Psoas muscle (tissue), 8 donors: ENCODE measurements around the gene ZW10. TPM values are rescaled to one million over a fixed set of nuclear protein-coding genes. Genes with fewer than 3 reads are reported as not detected.
"Not testable (repeated sequence)": the region's sequence is repeated elsewhere in the genome, so short reads cannot be mapped to it uniquely, and the experiment has no call there.

Experiments used
- ATAC-seq, 4 donors: fragments of 200-7000 bp; cut with Tn5 transposase; one replicate each; pipeline ENCODE4 v1.9.1; 2020; ENCODE audit warnings: moderate library complexity in 3 of 4, mild to moderate bottlenecking in 2 of 4
- DNase-seq, 2 donors: peaks; one replicate each; pipeline ENCODE4 v3.0.0-alpha.2; 2020
- H3K27ac ChIP-seq: fragments of 200-600 bp; one replicate; pipeline ENCODE4 v1.8.0; 2022
- H3K27me3 ChIP-seq, 3 donors: fragments of 200-600 bp in 1 of 3; one replicate each; pipeline versions ENCODE4 v1.6.1 to v1.8.0; 2013 to 2022; ENCODE audit warnings: low read length in 2 of 3, mild to moderate bottlenecking in 2 of 3, moderate library complexity in 1 of 3; ENCODE audit not compliant: insufficient read depth in 3 of 3
- H3K36me3 ChIP-seq, 2 donors: fragments of 200-600 bp in 1 of 2; one replicate each; pipeline versions ENCODE4 v1.6.1 to v1.8.0; 2013 to 2022; ENCODE audit warnings: low read depth in 1 of 2, mild to moderate bottlenecking in 1 of 2, moderate library complexity in 1 of 2; ENCODE audit not compliant: insufficient read depth in 1 of 2
- H3K4me1 ChIP-seq: fragments of 200-600 bp; one replicate; pipeline ENCODE4 v1.8.0; 2022
- H3K4me3 ChIP-seq: fragments of 200-600 bp; one replicate; pipeline ENCODE4 v1.8.0; 2022; ENCODE audit warnings: mild to moderate bottlenecking
- H3K9me3 ChIP-seq: fragments of 200-600 bp; one replicate; pipeline ENCODE4 v1.8.0; 2022
- CTCF ChIP-seq: fragments of 200-600 bp; IDR thresholded peaks from one replicate; pipeline ENCODE4 v1.8.0; 2022; ENCODE audit warnings: antibody characterized with exemption
- WGBS, 3 donors: extraction: QIAGEN DNeasy Blood & Tissue Kit; methylation state at CpG; one replicate each; pipeline versions ENCODE4 v1.1.6 to v1.1.7; 2013; 5-methylcytosine and 5-hydroxymethylcytosine counted together
- intact Hi-C, 2 donors: fragments of 100-400 bp; cut with DNase I; formaldehyde crosslinking; loops; one replicate each; pipeline versions ENCODE4 v1.11.0 to v1.14.2; 2022
- polyA plus RNA-seq, 3 donors: library from polyadenylated mRNA; stranded (reverse); fragments of 200-250 nt; gene quantifications; one replicate each; pipeline ENCODE4 v1.2.3, GENCODE V29; 2013
- total RNA-seq, 4 donors: library from RNA; stranded (reverse); fragmentation: NEBNext Ultra II Directional in 2 of 4; extraction: Animal tissue kit (Norgen Biotek cat#: 25700) in 2 of 4; gene quantifications; one replicate each; pipeline versions ENCODE4 v1.2.1 to v1.2.4, GENCODE V29; 2021 to 2023
- donor health status: healthy with polysubstance abuse.
- donor health status: DM: no; HTN: no; CAD: no; lungs with moderate emphysema.
- donor health status: Bipolar disorder and iron deficiency.
- donor health status: healthy.
- donor health status: DM: yes; HTN: yes; CAD: no.
- donor health status: DM: no; HTN: no; CAD: no.
- donor health status: DM: no; HTN: no; CAD: no.
- donor health status: DM: yes; HTN: yes; CAD: no.

Gene ZW10
- total and polyA plus RNA-seq, 7 donors: 10.8 to 26.6 (median 16.5) TPM

- peaks cover 7 to 80% of the 10 kb centered on the region in 2 donors for H3K36me3 ChIP-seq
- no peak for DNase-seq
- no peaks in the 10 kb centered on the region for H3K27me3 ChIP-seq
- no peaks in the 10 kb centered on the region for H3K9me3 ChIP-seq
- TF ChIP-seq CTCF: no peak
- no peak overlapping the region for H3K27ac ChIP-seq
- intact Hi-C loops: no loop called here
- 88 to 93% (median 91%) methylated on average over 2 of the region's 2 CpGs for WGBS, 3 donors
- ATAC-seq: no peak
- H3K4me1 ChIP-seq: peaks cover 1% of the 10 kb centered on the region
- no peak overlapping the region for H3K4me3 ChIP-seq
Measured at GRCh38 chr11:113764527-113765219, 8.8 kb downstream of the ZW10 start.

GRCh38 chr11:113763040-113763439 is 10.5 kb downstream of the ZW10 start:
- H3K27ac ChIP-seq, H3K4me1 ChIP-seq, H3K27me3 ChIP-seq, H3K4me3 ChIP-seq, intact Hi-C loops, H3K9me3 ChIP-seq, DNase-seq, ATAC-seq: not testable (repeated sequence)
- 89 to 98% (median 95%) methylated on average over 2 of the region's 2 CpGs for WGBS, 3 donors
- H3K36me3 ChIP-seq: peaks cover 7 to 80% of the 10 kb centered on the region in 2 donors

GRCh38 chr11:113760241-113760640 is 13.3 kb downstream of the ZW10 start:
- DNase-seq (no peak), ATAC-seq (no peak)
- intact Hi-C loops: no loop called here
- H3K9me3 ChIP-seq: no peaks in the 10 kb centered on the region
- no peak for TF ChIP-seq CTCF
- H3K27ac ChIP-seq: no peak overlapping the region
- H3K36me3 ChIP-seq: peaks cover 4 to 83% of the 10 kb centered on the region in 2 donors
- no peaks in the 10 kb centered on the region for H3K4me1 ChIP-seq
- H3K4me3 ChIP-seq: no peak overlapping the region
- WGBS, 3 donors: 92 to 96% (median 95%) methylated on average over 3 of the region's 3 CpGs
- H3K27me3 ChIP-seq: no peaks in the 10 kb centered on the region

- WGBS, 3 donors: 96 to 99% (median 98%) methylated on average over 3 of the region's 3 CpGs
- no peak for TF ChIP-seq CTCF
- no peak overlapping the region for H3K27ac ChIP-seq
- intact Hi-C loops: no loop called here
- H3K9me3 ChIP-seq: no peaks in the 10 kb centered on the region
- DNase-seq: no peak
- H3K4me1 ChIP-seq: no peaks in the 10 kb centered on the region
- ATAC-seq: no peak
- peaks cover 2 to 78% of the 10 kb centered on the region in 2 donors for H3K36me3 ChIP-seq
- H3K4me3 ChIP-seq: no peak overlapping the region
- H3K27me3 ChIP-seq: no peaks in the 10 kb centered on the region
Measured at GRCh38 chr11:113752932-113753331, 20.6 kb downstream of the ZW10 start.

GRCh38 chr11:113736323-113736722 is 37.2 kb downstream of the ZW10 start:
- no peak for TF ChIP-seq CTCF

More at GRCh38 chr11:113736323-113736722, 37.2 kb downstream of the ZW10 start:
- ATAC-seq (no peak), DNase-seq (no peak)
- 83 to 98% (median 89%) methylated on average over 1 of the region's 1 CpG for WGBS, 3 donors
- H3K36me3 ChIP-seq: peaks cover 9 to 100% of the 10 kb centered on the region in 2 donors
- H3K27me3 ChIP-seq: no peaks in the 10 kb centered on the region
- H3K27ac ChIP-seq: no peak overlapping the region
- no peak overlapping the region for H3K4me3 ChIP-seq
- no peaks in the 10 kb centered on the region for H3K9me3 ChIP-seq
- intact Hi-C loops: loop anchor here in 1 of 2 donors (10.0 kb wide), 1 partner anchor 182 kb away; no protein-coding TSS in a partner anchor
- no peaks in the 10 kb centered on the region for H3K4me1 ChIP-seq
